Fibroblast of lung (primary cell): ENCODE measurements around the gene PSMD13.
"Not testable (repeated sequence)": the region's sequence is repeated elsewhere in the genome, so short reads cannot be mapped to it uniquely, and the experiment has no call there.

ENCODE experiments used
- EZH2 ChIP-seq: IDR thresholded peaks from 2 replicates; pipeline ENCODE4 v1.5.1; 2012; ENCODE audit warnings: low read length, control low read depth, mild to moderate bottlenecking; ENCODE audit errors: missing control alignments
- TF ChIP-seq, protein P1 (sequence below), 2 donors: IDR thresholded peaks in 1 of 2; conservative IDR thresholded peaks in 1 of 2; 1 replicate in 1 of 2; 2 replicates in 1 of 2; pipeline ENCODE4 v1.5.1; 2011 to 2012; ENCODE audit warnings: low read length in 2 of 2, control low read depth in 1 of 2, inconsistent platforms in 1 of 2, low read depth in 1 of 2, mild to moderate bottlenecking in 1 of 2

DNA sequence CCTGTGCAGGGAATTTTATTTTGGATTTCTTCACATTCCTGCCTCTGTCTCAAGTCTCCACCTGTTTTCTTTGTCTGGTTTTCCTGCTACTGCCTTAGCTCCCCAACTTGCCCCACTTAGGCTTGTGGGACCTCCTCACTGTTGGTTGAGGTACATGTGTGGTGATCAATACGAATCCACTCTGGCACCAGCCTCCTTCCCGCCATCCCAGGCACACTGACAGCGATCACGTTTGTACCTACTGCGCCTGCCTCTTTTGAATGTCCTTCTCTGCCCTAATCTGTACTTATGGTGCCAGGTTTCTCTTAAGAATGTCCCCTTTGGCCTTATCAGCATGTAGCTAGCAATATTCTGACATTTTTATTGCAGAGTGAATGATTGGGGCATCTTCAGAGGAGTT is 46.2 kb upstream of the PSMD13 start:
- TF ChIP-seq, protein P1, sequence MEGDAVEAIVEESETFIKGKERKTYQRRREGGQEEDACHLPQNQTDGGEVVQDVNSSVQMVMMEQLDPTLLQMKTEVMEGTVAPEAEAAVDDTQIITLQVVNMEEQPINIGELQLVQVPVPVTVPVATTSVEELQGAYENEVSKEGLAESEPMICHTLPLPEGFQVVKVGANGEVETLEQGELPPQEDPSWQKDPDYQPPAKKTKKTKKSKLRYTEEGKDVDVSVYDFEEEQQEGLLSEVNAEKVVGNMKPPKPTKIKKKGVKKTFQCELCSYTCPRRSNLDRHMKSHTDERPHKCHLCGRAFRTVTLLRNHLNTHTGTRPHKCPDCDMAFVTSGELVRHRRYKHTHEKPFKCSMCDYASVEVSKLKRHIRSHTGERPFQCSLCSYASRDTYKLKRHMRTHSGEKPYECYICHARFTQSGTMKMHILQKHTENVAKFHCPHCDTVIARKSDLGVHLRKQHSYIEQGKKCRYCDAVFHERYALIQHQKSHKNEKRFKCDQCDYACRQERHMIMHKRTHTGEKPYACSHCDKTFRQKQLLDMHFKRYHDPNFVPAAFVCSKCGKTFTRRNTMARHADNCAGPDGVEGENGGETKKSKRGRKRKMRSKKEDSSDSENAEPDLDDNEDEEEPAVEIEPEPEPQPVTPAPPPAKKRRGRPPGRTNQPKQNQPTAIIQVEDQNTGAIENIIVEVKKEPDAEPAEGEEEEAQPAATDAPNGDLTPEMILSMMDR (conservative IDR thresholded peaks at IDR 0.05 in 1 of 2, IDR thresholded peaks at IDR 0.05 in 1 of 2; ENCODE audit: low read depth in 1 of 2, low read length in 2 of 2) = not testable (repeated sequence)
- not testable (repeated sequence) for TF ChIP-seq EZH2
